Esophagus muscularis mucosa (tissue), 3 donors: Measurements from ENCODE around the gene RICTOR.
"Not testable (repeated sequence)": the region's sequence is repeated elsewhere in the genome, so short reads cannot be mapped to it uniquely, and the experiment has no call there.

Experiments
- CTCF ChIP-seq, 3 experiments: fragments of 200-600 bp in 2 of 3; fragments of 450-650 bp in 1 of 3; sonication (generic) in 2 of 3; IDR thresholded peaks; one replicate each; pipeline ENCODE4 v1.5.1; 2017 to 2019; ENCODE audit warnings: antibody characterized with exemption in 3 of 3, mild to moderate bottlenecking in 2 of 3, moderate library complexity in 1 of 3
- POLR2AphosphoS5 ChIP-seq, 2 donors: sonication (generic); formaldehyde crosslinking; IDR thresholded peaks; one replicate each; pipeline ENCODE4 v1.6.1; 2017; ENCODE audit warnings: antibody characterized with exemption in 2 of 2

- TF ChIP-seq CTCF, POLR2AphosphoS5 (IDR thresholded peaks at IDR 0.05): not testable (repeated sequence)
These were observed 84.1 kb downstream of the RICTOR start for GRCh38 chr5:38989974-38990719.
